Testis (tissue), 3 donors: Measurements from ENCODE around the gene MRFAP1. TPM values are rescaled to one million over a fixed set of nuclear protein-coding genes. Genes with fewer than 3 reads are reported as not detected.
"Not testable (repeated sequence)": the region's sequence is repeated elsewhere in the genome, so short reads cannot be mapped to it uniquely, and the experiment has no call there.

Experiments
- DNase-seq: peaks from one replicate; pipeline ENCODE4 v3.0.0-alpha.2; 2019
- H3K27ac ChIP-seq, 2 donors: fragments of 200-600 bp; sonication (generic); one replicate each; pipeline ENCODE4 v1.5.1; 2019
- H3K27me3 ChIP-seq: fragments of 200-600 bp; sonication (generic); one replicate; pipeline ENCODE4 v1.5.1; 2019
- H3K36me3 ChIP-seq: fragments of 200-600 bp; sonication (generic); one replicate; pipeline ENCODE4 v1.5.1; 2017; ENCODE audit warnings: low read depth; ENCODE audit errors: missing control alignments
- H3K4me1 ChIP-seq: fragments of 200-600 bp; sonication (generic); one replicate; pipeline ENCODE4 v1.5.1; 2019
- H3K4me3 ChIP-seq, 2 donors: fragments of 200-600 bp; sonication (generic); one replicate each; pipeline ENCODE4 v1.5.1; 2017 to 2019
- H3K9me3 ChIP-seq: fragments of 200-600 bp; sonication (generic); one replicate; pipeline ENCODE4 v1.5.1; 2017
- CTCF ChIP-seq, 3 experiments: fragments of 450-650 bp in 2 of 3; fragments of 200-600 bp in 1 of 3; sonication (generic) in 1 of 3; IDR thresholded peaks; one replicate each; pipeline ENCODE4 v1.5.1; 2016 to 2019; ENCODE audit warnings: antibody characterized with exemption in 3 of 3, mild to moderate bottlenecking in 2 of 3, moderate library complexity in 1 of 3
- POLR2A ChIP-seq: fragments of 450-650 bp; IDR thresholded peaks from one replicate; pipeline ENCODE4 v1.6.1; 2017; ENCODE audit warnings: antibody characterized with exemption, mild to moderate bottlenecking, moderate library complexity
- WGBS, 2 donors: methylation state at CpG; one replicate each; pipeline ENCODE4 v1.1.5; 2018; 5-methylcytosine and 5-hydroxymethylcytosine counted together
- intact Hi-C: fragments of 100-400 bp; cut with DNase I; formaldehyde crosslinking; loops from one replicate; pipeline ENCODE4 v1.15.1; 2023; ENCODE audit warnings: low total_unique reads
- polyA plus RNA-seq: library from polyadenylated mRNA; stranded (reverse); fragments of 350-450 nt; fragmentation: Illumina TruSeq; extraction: RNeasy Lipid Tissue Mini Kit (QIAGEN cat#74804); gene quantifications from one replicate; pipeline ENCODE4 v1.2.3, GENCODE V29; 2014; ENCODE audit warnings: low read depth, low replicate concordance; ENCODE audit not compliant: insufficient read depth
- total RNA-seq, 2 donors: library from RNA; depleted of rRNA; stranded (reverse); fragments of >200 nt; gene quantifications; one replicate each; pipeline ENCODE4 v1.2.3, GENCODE V29; 2016

Gene MRFAP1
- total and polyA plus RNA-seq, 3 donors from 2014 or later = 289 to 382 (median 308) TPM

DNA sequence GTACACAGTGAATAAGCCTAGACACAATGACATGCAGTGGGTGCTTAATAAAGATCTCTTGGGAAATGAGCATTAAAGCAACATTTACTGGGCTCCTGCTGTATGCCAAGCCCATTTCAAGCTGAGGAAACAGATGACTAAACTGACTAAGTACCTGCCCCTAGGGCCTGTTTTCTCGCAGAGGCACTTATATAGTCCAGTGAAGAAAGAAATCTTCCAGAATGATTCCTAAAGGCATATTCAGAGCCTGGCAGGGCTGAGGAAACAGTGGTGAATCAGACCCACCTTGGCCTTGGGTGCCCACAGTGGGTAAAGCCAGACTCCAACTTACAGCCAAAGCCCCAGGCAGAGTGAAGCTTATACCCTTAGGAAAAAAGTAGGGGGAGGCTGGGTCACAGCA lies 31.2 kb downstream of the MRFAP1 start:
- Histone ChIP-seq H3K4me3 (no peak overlapping the region), H3K27me3 (no peaks in the 10 kb centered on the region), H3K9me3 (no peaks in the 10 kb centered on the region), H3K4me1 (peaks cover 23% of the 10 kb centered on the region), H3K36me3 (peaks cover 4% of the 10 kb centered on the region), H3K27ac (no peak overlapping the region)
- no peak for TF ChIP-seq CTCF (IDR thresholded peaks at IDR 0.05)
- no peak for TF ChIP-seq POLR2A
- intact Hi-C loops = no loop called here
- WGBS, 2 donors = 91 to 92% methylated on average over 1 of the region's 1 CpG
- DNase-seq = no peak

GRCh38 chr4:6672131-6672530 lies 31.6 kb downstream of the MRFAP1 start:
- Histone ChIP-seq H3K27ac (no peak overlapping the region), H3K27me3 (no peaks in the 10 kb centered on the region), H3K4me1 (peaks cover 25% of the 10 kb centered on the region), H3K36me3 (peaks cover 4% of the 10 kb centered on the region), H3K9me3 (no peaks in the 10 kb centered on the region), H3K4me3 (no peak overlapping the region)
- TF ChIP-seq CTCF (IDR thresholded peaks at IDR 0.05) (no peak), POLR2A (no peak)
- intact Hi-C loops = no loop called here
- WGBS, 2 donors = 77 to 79% methylated on average over 19 of the region's 19 CpGs
- DNase-seq = no peak

DNA sequence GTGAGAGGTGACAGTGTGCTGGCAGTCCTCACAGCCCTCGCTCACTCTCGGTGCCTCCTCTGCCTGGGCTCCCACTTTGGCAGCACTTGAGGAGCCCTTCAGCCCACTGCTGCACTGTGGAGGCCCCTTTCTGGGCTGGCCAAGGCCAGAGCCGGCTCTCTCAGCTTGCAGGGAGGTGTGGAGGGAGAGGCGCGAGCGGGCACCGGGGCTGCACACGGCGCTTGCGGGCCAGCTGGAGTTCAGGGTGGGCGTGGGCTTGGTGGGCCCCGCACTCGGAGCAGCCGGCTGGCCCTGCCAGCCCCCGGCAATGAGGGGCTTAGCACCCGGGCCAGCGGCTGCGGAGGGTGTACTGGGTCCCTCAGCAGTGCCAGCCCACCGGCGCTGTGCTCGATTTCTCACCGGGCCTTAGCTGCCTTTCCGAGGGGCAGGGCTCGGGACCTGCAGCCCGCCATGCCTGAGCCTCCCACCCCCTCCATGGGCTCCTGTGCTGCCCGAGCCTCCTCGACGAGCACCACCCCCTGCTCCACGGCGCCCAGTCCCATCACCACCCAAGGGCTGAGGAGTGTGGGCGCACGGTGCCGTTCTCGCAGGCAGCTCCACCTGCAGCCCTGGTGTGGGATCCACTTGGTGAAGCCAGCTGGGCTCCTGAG lies 32.2 kb downstream of the MRFAP1 start:
- H3K36me3 ChIP-seq, H3K27me3 ChIP-seq, intact Hi-C loops, DNase-seq, H3K27ac ChIP-seq, H3K9me3 ChIP-seq: not testable (repeated sequence)
- WGBS, 2 donors = 61 to 71% methylated on average over 13 to 32 of the region's 34 CpGs
- H3K4me1 ChIP-seq = peaks cover 25% of the 10 kb centered on the region
- H3K4me3 ChIP-seq = peak overlapping the region; percentile 77 to 87

DNA sequence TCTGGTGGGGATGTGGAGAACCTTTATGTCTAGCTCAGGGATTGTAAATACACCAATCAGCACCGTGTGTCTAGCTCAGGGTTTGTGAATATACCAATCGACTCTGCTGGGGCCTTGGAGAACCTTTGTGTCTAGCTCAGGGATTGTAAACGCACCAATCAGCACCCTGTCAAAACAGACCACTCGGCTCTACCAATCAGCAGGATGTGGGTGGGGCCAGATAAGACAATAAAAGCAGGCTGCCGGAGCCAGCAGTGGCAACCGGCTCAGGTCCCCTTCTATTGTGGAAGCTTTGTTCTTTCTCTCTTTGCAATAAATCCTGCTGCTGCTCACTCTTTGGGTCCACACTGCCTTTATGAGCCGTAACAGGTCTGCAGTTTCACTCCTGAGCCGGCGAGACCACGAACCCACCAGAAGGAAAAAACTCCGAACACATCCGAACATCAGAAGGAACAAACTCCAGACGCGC lies 32.7 kb downstream of the MRFAP1 start:
- H3K9me3 ChIP-seq, intact Hi-C loops, H3K36me3 ChIP-seq, H3K27me3 ChIP-seq: not testable (repeated sequence)
- peak overlapping the region; percentile 77 to 87 for H3K4me3 ChIP-seq
- 18 to 22% methylated on average over 13 to 14 of the region's 14 CpGs for WGBS, 2 donors
- DNase-seq = peak; percentile 57
- peak overlapping the region; percentile 86 to 91 for H3K27ac ChIP-seq
- H3K4me1 ChIP-seq = peaks cover 25% of the 10 kb centered on the region

DNA sequence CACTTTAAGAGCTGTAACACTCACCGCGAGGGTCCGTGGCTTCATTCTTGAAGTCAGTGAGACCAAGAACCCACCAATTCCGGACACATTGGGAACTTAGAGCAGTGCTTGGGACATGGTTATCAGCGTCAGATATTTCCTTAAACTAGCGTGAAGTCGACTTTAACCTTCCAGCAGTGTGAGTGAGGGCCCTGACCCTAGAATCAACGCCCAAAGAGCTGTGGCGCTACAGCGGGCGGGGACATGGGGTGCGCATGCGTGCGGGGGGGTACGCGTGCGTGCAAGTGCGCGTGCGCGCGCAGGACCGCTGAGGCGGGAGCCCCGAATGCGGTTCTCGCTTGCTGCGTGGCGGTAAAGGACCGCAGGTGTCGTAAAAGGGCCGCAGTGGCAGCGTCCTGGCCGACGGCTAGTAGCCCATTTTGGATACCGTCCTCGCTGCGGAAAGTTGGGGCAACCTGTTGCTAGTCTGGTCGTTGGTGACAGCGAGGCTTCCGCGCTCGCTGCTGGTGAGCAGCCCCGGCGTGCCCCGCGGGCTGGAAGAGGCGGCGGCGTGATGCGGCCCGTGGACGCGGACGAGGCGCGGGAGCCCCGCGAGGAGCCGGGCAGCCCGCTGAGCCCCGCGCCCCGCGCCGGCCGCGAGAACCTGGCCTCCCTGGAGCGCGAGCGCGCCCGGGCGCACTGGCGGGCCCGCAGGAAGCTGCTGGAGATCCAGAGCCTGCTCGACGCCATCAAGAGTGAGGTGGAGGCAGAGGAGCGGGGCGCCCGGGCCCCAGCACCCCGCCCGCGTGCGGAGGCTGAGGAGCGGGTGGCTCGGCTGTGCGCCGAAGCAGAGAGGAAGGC lies 33.4 kb downstream of the MRFAP1 start:
- Histone ChIP-seq H3K4me1 (peaks cover 25% of the 10 kb centered on the region), H3K9me3 (no peaks in the 10 kb centered on the region), H3K27ac (peak overlapping the region; percentile 86 to 91), H3K4me3 (peak overlapping the region; percentile 77 to 87), H3K27me3 (no peaks in the 10 kb centered on the region), H3K36me3 (peaks cover 4% of the 10 kb centered on the region)
- WGBS, 2 donors = 0% methylated on average over 3 to 65 of the region's 89 CpGs
- no peak for TF ChIP-seq POLR2A
- intact Hi-C loops = no loop called here
- DNase-seq = peak; percentile 95

DNA sequence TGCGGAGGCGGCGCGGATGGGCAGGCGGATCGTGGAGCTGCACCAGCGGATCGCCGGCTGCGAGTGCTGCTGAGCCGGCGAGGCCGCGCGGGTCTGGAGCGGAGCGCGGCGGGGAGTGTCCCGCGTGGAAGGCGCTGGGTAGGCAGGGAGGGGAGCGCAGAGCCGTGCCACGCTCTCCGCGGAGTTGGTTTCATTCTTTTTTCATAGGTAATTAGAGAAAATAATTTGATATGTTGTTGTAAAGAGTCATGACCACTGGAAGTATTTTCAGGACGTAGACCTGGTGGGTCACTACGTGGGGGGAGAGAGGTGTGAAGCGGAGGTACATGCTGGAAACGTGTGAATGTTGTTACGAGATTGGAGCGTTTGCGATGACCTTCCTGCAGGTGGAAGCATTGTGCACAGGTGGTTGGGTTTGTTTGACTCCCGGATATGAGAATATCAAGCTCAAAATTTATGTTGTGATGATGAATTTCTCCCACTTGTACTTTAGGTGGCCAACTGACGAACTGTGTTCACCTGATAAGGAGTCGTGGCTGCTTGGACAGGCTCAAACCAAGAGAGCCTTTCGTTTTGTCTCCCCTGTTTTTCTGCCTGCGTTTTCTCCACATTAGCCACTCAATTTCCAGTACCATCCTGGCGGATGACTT lies 34.1 kb downstream of the MRFAP1 start:
- 4 to 5% methylated on average over 32 to 40 of the region's 40 CpGs for WGBS, 2 donors
- peak; percentile 40 for DNase-seq
- Histone ChIP-seq H3K27me3 (no peaks in the 10 kb centered on the region), H3K4me3 (peak overlapping the region; percentile 77 to 87), H3K9me3 (no peaks in the 10 kb centered on the region), H3K4me1 (peaks cover 25% of the 10 kb centered on the region), H3K27ac (peak overlapping the region; percentile 86 to 91), H3K36me3 (peaks cover 4% of the 10 kb centered on the region)
- intact Hi-C loops = no loop called here
- TF ChIP-seq CTCF (IDR thresholded peaks at IDR 0.05) (no peak), POLR2A (no peak)
